Spleen (tissue), 13 donors: Measurements from ENCODE around the gene TCHH. TPM values are rescaled to one million over a fixed set of nuclear protein-coding genes. Genes with fewer than 3 reads are reported as not detected.
A peak's percentile ranks its signal among the peaks of the same experiment; 100 is the strongest.

ENCODE experiments used
- DNase-seq: peaks from one replicate; pipeline ENCODE4 v3.0.0-alpha.2; 2020
- H3K27ac ChIP-seq, 8 donors: fragments of 200-600 bp; sonication (generic) in 7 of 8; 1 replicate in 4 of 8; 2 replicates in 4 of 8; pipeline versions ENCODE4 v1.5.0 to v1.8.0; 2016 to 2021; ENCODE audit warnings: inconsistent platforms in 4 of 8, mild to moderate bottlenecking in 4 of 8, moderate library complexity in 1 of 8
- H3K27me3 ChIP-seq, 7 donors: fragments of 200-600 bp; sonication (generic) in 6 of 7; replicated peaks in 1 of 7; 1 replicate in 4 of 7; 2 replicates in 3 of 7; pipeline versions ENCODE4 v1.5.0 to v1.8.0; 2016 to 2021; ENCODE audit warnings: inconsistent platforms in 3 of 7, mild to moderate bottlenecking in 1 of 7
- H3K36me3 ChIP-seq, 6 donors: fragments of 200-600 bp; sonication (generic) in 5 of 6; 1 replicate in 4 of 6; 2 replicates in 2 of 6; pipeline versions ENCODE4 v1.5.0 to v1.8.0; 2016 to 2021; ENCODE audit warnings: inconsistent platforms in 2 of 6
- H3K4me1 ChIP-seq, 6 donors: fragments of 200-600 bp; sonication (generic) in 5 of 6; 1 replicate in 3 of 6; 2 replicates in 3 of 6; pipeline versions ENCODE4 v1.5.0 to v1.8.0; 2016 to 2021; ENCODE audit warnings: inconsistent platforms in 3 of 6
- H3K4me3 ChIP-seq, 8 donors: fragments of 200-600 bp; sonication (generic) in 7 of 8; 1 replicate in 4 of 8; 2 replicates in 4 of 8; pipeline versions ENCODE4 v1.5.0 to v1.8.0; 2016 to 2021; ENCODE audit warnings: inconsistent platforms in 4 of 8, mild to moderate bottlenecking in 4 of 8, moderate library complexity in 2 of 8
- H3K9me3 ChIP-seq, 8 donors: fragments of 200-600 bp; sonication (generic) in 7 of 8; 1 replicate in 4 of 8; 2 replicates in 4 of 8; pipeline versions ENCODE4 v1.5.0 to v1.8.0; 2016 to 2021; ENCODE audit warnings: inconsistent platforms in 4 of 8
- CTCF ChIP-seq, 11 experiments: fragments of 200-600 bp in 7 of 11; fragments of 450-650 bp in 4 of 11; sonication (generic) in 4 of 11; IDR thresholded peaks in 8 of 11; conservative IDR thresholded peaks in 3 of 11; 1 replicate in 7 of 11; 2 replicates in 4 of 11; pipeline versions ENCODE4 v1.4.0 to v1.8.0; 2016 to 2021; ENCODE audit warnings: antibody characterized with exemption in 11 of 11, inconsistent platforms in 4 of 11, mild to moderate bottlenecking in 1 of 11
- POLR2A ChIP-seq, 3 donors: fragments of 450-650 bp; IDR thresholded peaks; one replicate each; pipeline ENCODE4 v1.5.1; 2017; ENCODE audit warnings: antibody characterized with exemption in 3 of 3, mild to moderate bottlenecking in 1 of 3
- POLR2AphosphoS5 ChIP-seq, 3 donors: sonication (generic); formaldehyde crosslinking; IDR thresholded peaks; one replicate each; pipeline ENCODE4 v1.5.1; 2017; ENCODE audit warnings: antibody characterized with exemption in 3 of 3
- WGBS, 5 donors: extraction: QIAGEN DNeasy Blood & Tissue Kit in 3 of 5; methylation state at CpG; one replicate each; pipeline versions ENCODE4 v1.1.5 to v1.1.7; 2013 to 2018; 5-methylcytosine and 5-hydroxymethylcytosine counted together
- intact Hi-C: fragments of 100-400 bp; cut with DNase I; formaldehyde crosslinking; loops from one replicate; pipeline ENCODE4 v1.15.0; 2023; ENCODE audit warnings: low total_unique reads
- long read RNA-seq, 2 donors: transcript quantifications; one replicate each; lab custom pipeline, GENCODE V29; 2026
- polyA plus RNA-seq, 3 donors: library from polyadenylated mRNA; stranded (reverse); fragments of 200-250 nt; gene quantifications; one replicate each; pipeline ENCODE4 v1.2.1, GENCODE V29; 2013
- total RNA-seq, 7 donors: library from RNA; depleted of rRNA in 3 of 7; stranded (reverse); fragments of >200 nt in 3 of 7; fragmentation: NEBNext Ultra II Directional in 4 of 7; extraction: Animal tissue kit (Norgen Biotek cat#: 25700) in 4 of 7; gene quantifications; one replicate each; pipeline versions ENCODE4 v1.1.0 to v1.2.1, GENCODE V29; 2016 to 2021
- donor health status: healthy with polysubstance abuse.
- donor health status: DM: no; HTN: no; CAD: no; lungs with moderate emphysema.
- donor health status: DM: no; HTN: no; CAD: no.
- donor health status: Bipolar disorder and iron deficiency.
- donor health status: healthy.
- donor health status: DM: no; HTN: no; CAD: no.
- donor health status: DM: yes; HTN: yes; CAD: no.

The TCHH gene
- total RNA-seq (1 to 10 TPM; 1.2 to 9.6 (median 4.5) TPM), polyA plus RNA-seq (under 1 TPM; 0.24 to 0.99 (median 0.42) TPM)
- long read RNA-seq, donor 1: 0 reads
- long read RNA-seq, donor 2: 0 reads

GRCh38 chr1:152115344-152115743 is at the start of gene TCHH:
Gene TCHH (minus strand): TSS chr1:152115444. CDS start chr1:152114080, 1,364 bp downstream.
- Histone ChIP-seq H3K27ac (no peak within 1 kb of the TSS), H3K36me3 (no peaks in the 10 kb centered on the region), H3K4me1 (peaks cover 18 to 31% (median 26%) of the 10 kb centered on the region in 6 donors), H3K4me3 (no peak within 1 kb of the TSS), H3K9me3 (no peaks in the 10 kb centered on the region), H3K27me3 (peaks cover 0 to 98% (median 52%) of the 10 kb centered on the region in 7 donors)
- 60 to 68% (median 62%) methylated on average over 4 of the region's 4 CpGs for WGBS, 5 donors
- no peak for DNase-seq
- intact Hi-C loops: no loop called here
- TF ChIP-seq POLR2A (IDR thresholded peaks at IDR 0.05): no peak
- no peak for TF ChIP-seq POLR2AphosphoS5 (IDR thresholded peaks at IDR 0.05)
- no peak for TF ChIP-seq CTCF (IDR thresholded peaks at IDR 0.05 in 8 of 11, conservative IDR thresholded peaks at IDR 0.05 in 3 of 11)

- no peak for TF ChIP-seq CTCF (IDR thresholded peaks at IDR 0.05 in 8 of 11, conservative IDR thresholded peaks at IDR 0.05 in 3 of 11)
- no peak for TF ChIP-seq POLR2AphosphoS5 (IDR thresholded peaks at IDR 0.05)
- no peak for TF ChIP-seq POLR2A (IDR thresholded peaks at IDR 0.05)
- no peak for DNase-seq
- intact Hi-C loops: no loop called here
- peaks cover 0 to 58% (median 14%) of the 10 kb centered on the region in 6 donors for H3K4me1 ChIP-seq
- WGBS, 5 donors: 55 to 72% (median 59%) methylated on average over 2 of the region's 2 CpGs
- H3K27me3 ChIP-seq: peaks cover 0 to 9% (median 0%) of the 10 kb centered on the region in 7 donors
- H3K9me3 ChIP-seq: no peaks in the 10 kb centered on the region
- no peaks in the 10 kb centered on the region for H3K36me3 ChIP-seq
- H3K4me3 ChIP-seq: no peak overlapping the region
- peak overlapping the region in 4 of 8 donors; percentile 13 to 54 (median 47) for H3K27ac ChIP-seq
Observed at GRCh38 chr1:152164517-152165136, 49.4 kb upstream of the TCHH start.

- no peak for DNase-seq
- WGBS, 5 donors: 31 to 52% (median 38%) methylated on average over 1 of the region's 1 CpG
- Histone ChIP-seq H3K27me3 (peaks cover 0 to 9% (median 0%) of the 10 kb centered on the region in 7 donors), H3K4me3 (no peak overlapping the region), H3K27ac (peak overlapping the region in 3 of 8 donors; percentile 19 to 24 (median 23)), H3K4me1 (peaks cover 0 to 41% (median 12%) of the 10 kb centered on the region in 6 donors), H3K9me3 (no peaks in the 10 kb centered on the region), H3K36me3 (no peaks in the 10 kb centered on the region)
- intact Hi-C loops: no loop called here
- no peak for TF ChIP-seq CTCF (IDR thresholded peaks at IDR 0.05 in 8 of 11, conservative IDR thresholded peaks at IDR 0.05 in 3 of 11)
Observed at GRCh38 chr1:152162792-152163463, 47.7 kb upstream of the TCHH start.

- 42 to 63% (median 58%) methylated on average over 3 of the region's 3 CpGs for WGBS, 5 donors
- Histone ChIP-seq H3K4me3 (no peak overlapping the region), H3K4me1 (peaks cover 0 to 30% (median 7%) of the 10 kb centered on the region in 6 donors), H3K27ac (peak overlapping the region in 4 of 8 donors; percentile 25 to 60 (median 38)), H3K9me3 (no peaks in the 10 kb centered on the region), H3K36me3 (no peaks in the 10 kb centered on the region), H3K27me3 (peaks cover 0 to 6% (median 0%) of the 10 kb centered on the region in 7 donors)
- TF ChIP-seq POLR2AphosphoS5 (IDR thresholded peaks at IDR 0.05) (no peak), CTCF (IDR thresholded peaks at IDR 0.05 in 8 of 11, conservative IDR thresholded peaks at IDR 0.05 in 3 of 11) (no peak), POLR2A (IDR thresholded peaks at IDR 0.05) (no peak)
- intact Hi-C loops: no loop called here
- DNase-seq: no peak
Observed at GRCh38 chr1:152160576-152160975, 45.3 kb upstream of the TCHH start.
